ENCODE measurements around the gene FSTL4. TPM values are rescaled to one million over a fixed set of nuclear protein-coding genes. Genes with fewer than 3 reads are reported as not detected.

Gene FSTL4
- polyA plus RNA-seq, 1 donor (not counting 4 experiments of a cell fraction or from before 2014, with no cell fraction given), result 1.7 TPM

- Histone ChIP-seq H3K9me3 (ENCODE audit: control insufficient read depth, low read depth, low read length) (no peaks in the 10 kb centered on the region), H3K4me1 (ENCODE audit: control insufficient read depth, extremely low read depth, insufficient read depth, low read length) (peaks cover 19% of the 10 kb centered on the region), H3K4me2 (ENCODE audit: control insufficient read depth, extremely low read depth, insufficient read depth, low read depth, low read length) (no peak overlapping the region), H3K9me1 (ENCODE audit: control insufficient read depth, extremely low read depth, insufficient read depth, low read length) (no peaks in the 10 kb centered on the region), H3K27me3 (ENCODE audit: control insufficient read depth, extremely low read depth, insufficient read depth, low read length) (peaks cover 2% of the 10 kb centered on the region), H4K20me1 (ENCODE audit: control insufficient read depth, extremely low read depth, insufficient read depth, low read length) (no peaks in the 10 kb centered on the region), H3K27ac (ENCODE audit: control insufficient read depth, insufficient read depth, low read length) (no peak overlapping the region), H3K79me2 (ENCODE audit: control insufficient read depth, insufficient read depth, low read length) (no peaks in the 10 kb centered on the region), H3K9ac (ENCODE audit: control insufficient read depth, extremely low read depth, insufficient read depth, low read length) (no peak overlapping the region), H2AFZ (ENCODE audit: control insufficient read depth, low read length) (no peak overlapping the region), H3K4me3 (ENCODE audit: control insufficient read depth in 2 of 3, extremely low read depth in 1 of 3, insufficient read depth in 2 of 3, low read depth in 1 of 3, low read length in 3 of 3) (no peak overlapping the region), H3K36me3 (ENCODE audit: control insufficient read depth in 2 of 2, extremely low read depth in 1 of 2, insufficient read depth in 2 of 2, low read length in 2 of 2) (no peaks in the 10 kb centered on the region)
- dilution Hi-C loops (cut with MboI; ENCODE audit: extremely low pct_ligation_motif_present, low sequenced_read_pairs), result no loop called here
- TF ChIP-seq EZH2 (IDR thresholded peaks at IDR 0.05; ENCODE audit: low read length) (no peak), CTCF (optimal IDR thresholded peaks at IDR 0.05 in 1 of 3, IDR thresholded peaks at IDR 0.05 in 1 of 3, conservative IDR thresholded peaks at IDR 0.05 in 1 of 3; ENCODE audit: extremely low read depth in 1 of 3, insufficient read depth in 2 of 3, low read length in 3 of 3) (no peak)
- no peak for FAIRE-seq
- no peak for DNase-seq (ENCODE audit: low read depth, low spot score)
These were observed 187.1 kb downstream of the FSTL4 start for GRCh38 chr5:133425222-133425621.

GRCh38 chr5:133423618-133424282 is 188.6 kb downstream of the FSTL4 start:
- Histone ChIP-seq H3K79me2 (ENCODE audit: control insufficient read depth, insufficient read depth, low read length) (no peaks in the 10 kb centered on the region), H3K4me3 (ENCODE audit: control insufficient read depth in 2 of 3, extremely low read depth in 1 of 3, insufficient read depth in 2 of 3, low read depth in 1 of 3, low read length in 3 of 3) (peak overlapping the region in 2 of 3 experiments; percentile 3 to 19), H3K27ac (ENCODE audit: control insufficient read depth, insufficient read depth, low read length) (peak overlapping the region; percentile 82), H3K36me3 (ENCODE audit: control insufficient read depth in 2 of 2, extremely low read depth in 1 of 2, insufficient read depth in 2 of 2, low read length in 2 of 2) (no peaks in the 10 kb centered on the region), H4K20me1 (ENCODE audit: control insufficient read depth, extremely low read depth, insufficient read depth, low read length) (no peaks in the 10 kb centered on the region), H3K9ac (ENCODE audit: control insufficient read depth, extremely low read depth, insufficient read depth, low read length) (peak overlapping the region; percentile 67), H3K9me1 (ENCODE audit: control insufficient read depth, extremely low read depth, insufficient read depth, low read length) (no peaks in the 10 kb centered on the region), H3K9me3 (ENCODE audit: control insufficient read depth, low read depth, low read length) (no peaks in the 10 kb centered on the region), H2AFZ (ENCODE audit: control insufficient read depth, low read length) (peak overlapping the region; percentile 61), H3K4me1 (ENCODE audit: control insufficient read depth, extremely low read depth, insufficient read depth, low read length) (peaks cover 19% of the 10 kb centered on the region), H3K4me2 (ENCODE audit: control insufficient read depth, extremely low read depth, insufficient read depth, low read depth, low read length) (peak overlapping the region; percentile 74), H3K27me3 (ENCODE audit: control insufficient read depth, extremely low read depth, insufficient read depth, low read length) (peaks cover 2% of the 10 kb centered on the region)
- peak; percentile 2 for TF ChIP-seq EZH2 (IDR thresholded peaks at IDR 0.05; ENCODE audit: low read length)
- TF ChIP-seq CTCF (optimal IDR thresholded peaks at IDR 0.05 in 1 of 3, IDR thresholded peaks at IDR 0.05 in 1 of 3, conservative IDR thresholded peaks at IDR 0.05 in 1 of 3; ENCODE audit: extremely low read depth in 1 of 3, insufficient read depth in 2 of 3, low read length in 3 of 3), result peak; percentile 91 to 99 (median 94)
- dilution Hi-C loops (cut with MboI; ENCODE audit: extremely low pct_ligation_motif_present, low sequenced_read_pairs), result no loop called here
- FAIRE-seq (peak; percentile 98), DNase-seq (ENCODE audit: low read depth, low spot score) (peak; percentile 84)

Measured in keratinocyte (primary cell).